MM.1S (cell line): ENCODE measurements around the gene PKNOX1.
"Not testable (repeated sequence)": the region's sequence is repeated elsewhere in the genome, so short reads cannot be mapped to it uniquely, and the experiment has no call there.

ENCODE experiments used
- DNase-seq: peaks from one replicate; pipeline ENCODE4 v3.0.0-alpha.2; 2015
- H2AFZ ChIP-seq: fragments of 300-600 bp; sonication (generic); 2 replicates; pipeline ENCODE4 v1.6.0; 2016; ENCODE audit warnings: antibody characterized with exemption, low read length
- H3F3A ChIP-seq: fragments of 300-600 bp; sonication (generic); 2 replicates; pipeline ENCODE4 v1.6.1; 2016; ENCODE audit warnings: mild to moderate bottlenecking, antibody characterized with exemption, low read length, moderate library complexity, mixed read lengths; ENCODE audit not compliant: insufficient read depth
- H3K27ac ChIP-seq: fragments of 300-600 bp; sonication (generic); 2 replicates; pipeline ENCODE4 v1.5.1; 2016; ENCODE audit warnings: mild to moderate bottlenecking, low read length
- H3K27me3 ChIP-seq: fragments of 300-600 bp; sonication (generic); replicated peaks from 2 replicates; pipeline ENCODE4 v1.6.0; 2016; ENCODE audit warnings: low read length; ENCODE audit not compliant: insufficient read depth
- H3K36me3 ChIP-seq: fragments of 300-600 bp; sonication (generic); replicated peaks from 2 replicates; pipeline ENCODE4 v1.6.1; 2016; ENCODE audit warnings: mild to moderate bottlenecking, low read length, mixed read lengths; ENCODE audit not compliant: insufficient read depth
- H3K4me1 ChIP-seq: fragments of 300-600 bp; sonication (generic); 2 replicates; pipeline ENCODE4 v1.6.1; 2016; ENCODE audit warnings: low read length, mixed read lengths
- H3K4me2 ChIP-seq: fragments of 300-600 bp; sonication (generic); 2 replicates; pipeline ENCODE4 v1.6.0; 2016; ENCODE audit warnings: low read depth, low read length
- H3K4me3 ChIP-seq: fragments of 300-600 bp; sonication (generic); 2 replicates; pipeline ENCODE4 v1.5.1; 2016; ENCODE audit warnings: low read length, mixed read lengths
- H3K79me2 ChIP-seq: fragments of 300-600 bp; sonication (generic); 2 replicates; pipeline ENCODE4 v1.6.1; 2016; ENCODE audit warnings: mixed run types, low read length, mixed read lengths
- H3K9ac ChIP-seq: fragments of 300-600 bp; sonication (generic); 2 replicates; pipeline ENCODE4 v1.6.1; 2016; ENCODE audit warnings: low read length, mixed read lengths
- H3K9me2 ChIP-seq: fragments of 300-600 bp; sonication (generic); replicated peaks from 2 replicates; pipeline ENCODE4 v1.6.1; 2016; ENCODE audit warnings: mild to moderate bottlenecking, low read length, mixed read lengths; ENCODE audit not compliant: insufficient read depth
- H3K9me3 ChIP-seq: fragments of 300-600 bp; sonication (generic); replicated peaks from 2 replicates; pipeline ENCODE4 v1.6.1; 2016; ENCODE audit warnings: mild to moderate bottlenecking, low read length, mixed read lengths; ENCODE audit not compliant: insufficient read depth
- H4K20me1 ChIP-seq: fragments of 300-600 bp; sonication (generic); 2 replicates; pipeline ENCODE4 v1.6.1; 2016; ENCODE audit warnings: mild to moderate bottlenecking, low read length, moderate library complexity, mixed read lengths; ENCODE audit not compliant: insufficient read depth

Gene PKNOX1

GRCh38 chr21:43068065-43068464 lies 93.7 kb downstream of the PKNOX1 start:
- not testable (repeated sequence) for H3K4me3 ChIP-seq, H3K27ac ChIP-seq, DNase-seq, H3K79me2 ChIP-seq, H3K9me3 ChIP-seq, H4K20me1 ChIP-seq, H3K9ac ChIP-seq, H3K9me2 ChIP-seq, H3K4me1 ChIP-seq, H3K27me3 ChIP-seq, H2AFZ ChIP-seq, H3K36me3 ChIP-seq, H3K4me2 ChIP-seq, H3F3A ChIP-seq

GRCh38 chr21:43069682-43070081 lies 95.3 kb downstream of the PKNOX1 start:
- not testable (repeated sequence) for H3K27ac ChIP-seq, H3K27me3 ChIP-seq, H3F3A ChIP-seq, H3K79me2 ChIP-seq, H3K9me2 ChIP-seq, H4K20me1 ChIP-seq, DNase-seq, H3K4me2 ChIP-seq, H3K9ac ChIP-seq, H3K4me1 ChIP-seq, H2AFZ ChIP-seq, H3K4me3 ChIP-seq, H3K36me3 ChIP-seq, H3K9me3 ChIP-seq

- not testable (repeated sequence) for H3K79me2 ChIP-seq, H3K4me3 ChIP-seq, H3K9me2 ChIP-seq, H4K20me1 ChIP-seq, H2AFZ ChIP-seq, DNase-seq, H3K9me3 ChIP-seq, H3F3A ChIP-seq, H3K27ac ChIP-seq, H3K9ac ChIP-seq, H3K36me3 ChIP-seq, H3K4me1 ChIP-seq, H3K27me3 ChIP-seq, H3K4me2 ChIP-seq
Measured at GRCh38 chr21:43072742-43073141, 98.4 kb downstream of the PKNOX1 start.

GRCh38 chr21:43074401-43075169 lies 100.2 kb downstream of the PKNOX1 start:
- DNase-seq, H4K20me1 ChIP-seq, H3K79me2 ChIP-seq, H3K27me3 ChIP-seq, H3K36me3 ChIP-seq, H3K9ac ChIP-seq, H3K9me2 ChIP-seq, H3F3A ChIP-seq, H3K27ac ChIP-seq, H2AFZ ChIP-seq, H3K4me2 ChIP-seq, H3K4me3 ChIP-seq, H3K4me1 ChIP-seq, H3K9me3 ChIP-seq: not testable (repeated sequence)

GRCh38 chr21:43075170-43076022 lies 101.0 kb downstream of the PKNOX1 start, which contains the start of gene CBS:
Gene CBS, minus strand, starts transcription at chr21:43075835. Its CDS starts 3,642 bp downstream, at chr21:43072193.
- not testable (repeated sequence) for H3F3A ChIP-seq, H3K9me3 ChIP-seq, H3K36me3 ChIP-seq, H4K20me1 ChIP-seq, H3K27me3 ChIP-seq, H3K79me2 ChIP-seq, H3K4me1 ChIP-seq, DNase-seq, H2AFZ ChIP-seq, H3K27ac ChIP-seq, H3K9ac ChIP-seq, H3K4me2 ChIP-seq, H3K4me3 ChIP-seq, H3K9me2 ChIP-seq

- H3K27me3 ChIP-seq, H3F3A ChIP-seq, H2AFZ ChIP-seq, H3K36me3 ChIP-seq, H4K20me1 ChIP-seq, H3K9me2 ChIP-seq, H3K4me3 ChIP-seq, H3K9me3 ChIP-seq, H3K4me2 ChIP-seq, DNase-seq, H3K79me2 ChIP-seq, H3K27ac ChIP-seq, H3K4me1 ChIP-seq, H3K9ac ChIP-seq: not testable (repeated sequence)
Measured at GRCh38 chr21:43076023-43076637, 101.8 kb downstream of the PKNOX1 start.

- not testable (repeated sequence) for H3K27me3 ChIP-seq, DNase-seq, H3K4me3 ChIP-seq, H3K9ac ChIP-seq, H3K9me2 ChIP-seq, H3K79me2 ChIP-seq, H2AFZ ChIP-seq, H3K36me3 ChIP-seq, H3K4me2 ChIP-seq, H3K9me3 ChIP-seq, H4K20me1 ChIP-seq, H3K27ac ChIP-seq, H3F3A ChIP-seq, H3K4me1 ChIP-seq
Measured at GRCh38 chr21:43076643-43077042, 102.3 kb downstream of the PKNOX1 start.
